Fibroblast of the aortic adventitia (primary cell): ENCODE measurements around the gene ZNF626. TPM values are rescaled to one million over a fixed set of nuclear protein-coding genes. Genes with fewer than 3 reads are reported as not detected.
"Not testable (repeated sequence)": the region's sequence is repeated elsewhere in the genome, so short reads cannot be mapped to it uniquely, and the experiment has no call there.

Experiments used
- DNase-seq: peaks from one replicate; pipeline ENCODE4 v3.0.0-alpha.2; 2010; ENCODE audit warnings: low read depth
- H3K4me3 ChIP-seq: 2 replicates; pipeline ENCODE4 v1.5.1; 2011; ENCODE audit warnings: low read depth, mild to moderate bottlenecking, control low read depth, low read length, moderate library complexity
- CTCF ChIP-seq: IDR thresholded peaks from 2 replicates; pipeline ENCODE4 v1.5.1; 2011; ENCODE audit warnings: mild to moderate bottlenecking, low read length, control low read depth, inconsistent platforms; ENCODE audit not compliant: insufficient read depth
- total RNA-seq: library from RNA; depleted of rRNA; stranded (reverse); fragments of >200 nt; gene quantifications from 2 replicates; pipeline ENCODE4 v1.2.3, GENCODE V29; 2012; ENCODE audit warnings: low replicate concordance

Gene ZNF626
- total RNA-seq: 7.1 and 18.9 TPM in 2 replicates

GRCh38 chr19:20661150-20661819 is at the start of gene ZNF626:
TSS of gene ZNF626 (minus strand) at chr19:20661571. CDS start at chr19:20661446, 125 bp downstream.
- DNase-seq: peak; percentile 97
- no peak for TF ChIP-seq CTCF
- H3K4me3 ChIP-seq: peak within 1 kb of the TSS; percentile 83

- no peak overlapping the region for H3K4me3 ChIP-seq
- DNase-seq: no peak
- no peak for TF ChIP-seq CTCF
Observed at GRCh38 chr19:20669263-20669662, 7.9 kb upstream of the ZNF626 start.

- no peak for DNase-seq
- TF ChIP-seq CTCF: no peak
- no peak overlapping the region for H3K4me3 ChIP-seq
Observed at GRCh38 chr19:20667281-20667680, 5.9 kb upstream of the ZNF626 start.

GRCh38 chr19:20664901-20665781 is 3.8 kb upstream of the ZNF626 start:
- TF ChIP-seq CTCF: no peak
- peak; percentile 10 for DNase-seq
- no peak overlapping the region for H3K4me3 ChIP-seq

GRCh38 chr19:20664475-20664874 is 3.1 kb upstream of the ZNF626 start:
- not testable (repeated sequence) for DNase-seq, H3K4me3 ChIP-seq

- no peak for TF ChIP-seq CTCF
- H3K4me3 ChIP-seq: no peak overlapping the region
- no peak for DNase-seq
Observed at GRCh38 chr19:20662421-20663105, 1.2 kb upstream of the ZNF626 start.
